GM18858 (cell line): Measurements from ENCODE around the gene KIF13A.
"Not testable (repeated sequence)": the region's sequence is repeated elsewhere in the genome, so short reads cannot be mapped to it uniquely, and the experiment has no call there.

Experiments
- ATAC-seq: cut with Tn5 transposase; IDR thresholded peaks from one replicate; pipeline ENCODE4 v1.9.1; 2021; ENCODE audit not compliant: unreplicated experiment

KIF13A gene

GRCh38 chr6:17987447-17987696 lies at the start of gene KIF13A:
TSS of gene KIF13A (minus strand) at chr6:17987635. CDS start at chr6:17987463, 172 bp downstream.
- peak; percentile 22 for ATAC-seq

DNA sequence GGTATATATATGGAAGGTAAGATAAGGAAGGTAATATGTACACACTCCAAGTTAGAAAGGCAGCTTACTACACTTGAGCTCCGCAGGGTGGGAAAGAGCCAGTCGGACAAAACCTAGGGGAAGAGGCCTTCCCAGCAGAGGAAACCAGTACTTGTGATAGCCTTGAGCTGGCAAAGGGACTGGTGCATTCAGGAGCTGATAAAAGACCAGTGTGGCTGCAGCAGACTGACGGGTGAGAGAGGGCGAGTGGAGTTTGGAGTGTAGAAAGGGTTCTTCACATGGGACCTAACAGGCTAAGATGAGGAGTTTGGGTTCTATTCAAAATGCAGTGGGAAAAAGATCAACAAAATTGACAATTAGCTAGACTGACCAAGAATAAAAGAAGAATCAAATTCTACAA lies 49.3 kb upstream of the KIF13A start:
- ATAC-seq = no peak

GRCh38 chr6:18035330-18035854 lies 48.0 kb upstream of the KIF13A start:
- no peak for ATAC-seq

GRCh38 chr6:18034798-18035202 lies 47.4 kb upstream of the KIF13A start:
- no peak for ATAC-seq

- ATAC-seq = no peak
Observed at GRCh38 chr6:18031680-18032256, 44.3 kb upstream of the KIF13A start.

DNA sequence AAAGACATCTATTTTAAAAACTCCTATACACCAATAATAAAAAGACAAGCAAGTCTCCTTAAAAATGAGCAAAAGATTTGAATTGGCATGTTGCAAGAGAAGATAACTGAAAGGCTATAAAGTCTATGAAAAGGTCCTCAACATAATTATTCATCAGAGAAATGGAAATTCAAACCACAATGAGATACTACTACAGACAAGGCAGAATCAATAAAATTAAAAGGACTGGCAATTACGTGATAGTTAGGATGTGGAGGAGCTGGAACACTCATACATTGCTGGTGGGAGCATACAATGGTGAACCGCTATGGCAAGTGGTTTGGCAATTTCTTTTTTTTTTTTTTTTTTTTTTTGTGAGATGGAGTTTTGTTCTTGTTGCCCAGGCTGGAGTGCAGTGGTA lies 43.8 kb upstream of the KIF13A start:
- ATAC-seq = no peak

- ATAC-seq = no peak
Observed at GRCh38 chr6:18028332-18028731, 40.9 kb upstream of the KIF13A start.

GRCh38 chr6:18025596-18025995 lies 38.2 kb upstream of the KIF13A start:
- no peak for ATAC-seq

DNA sequence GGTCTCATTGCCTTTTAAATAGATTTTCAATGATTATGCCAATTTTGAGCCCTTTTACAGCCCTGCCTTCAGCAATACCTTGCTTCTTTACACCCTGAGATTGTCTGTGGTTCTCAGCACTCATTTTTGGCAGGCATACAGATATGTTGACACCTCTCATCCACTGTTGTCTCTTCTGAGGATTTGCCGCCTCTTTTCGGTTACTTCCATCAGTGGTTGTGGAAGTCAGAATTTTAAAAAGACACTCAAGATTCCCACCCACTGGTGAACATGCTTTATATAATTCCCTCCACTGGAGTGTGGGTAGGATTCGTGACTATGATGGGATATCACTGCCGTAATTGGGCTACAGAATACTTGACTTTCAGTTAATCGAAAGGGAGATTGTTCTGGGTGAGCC lies 37.4 kb upstream of the KIF13A start:
- ATAC-seq = no peak

DNA sequence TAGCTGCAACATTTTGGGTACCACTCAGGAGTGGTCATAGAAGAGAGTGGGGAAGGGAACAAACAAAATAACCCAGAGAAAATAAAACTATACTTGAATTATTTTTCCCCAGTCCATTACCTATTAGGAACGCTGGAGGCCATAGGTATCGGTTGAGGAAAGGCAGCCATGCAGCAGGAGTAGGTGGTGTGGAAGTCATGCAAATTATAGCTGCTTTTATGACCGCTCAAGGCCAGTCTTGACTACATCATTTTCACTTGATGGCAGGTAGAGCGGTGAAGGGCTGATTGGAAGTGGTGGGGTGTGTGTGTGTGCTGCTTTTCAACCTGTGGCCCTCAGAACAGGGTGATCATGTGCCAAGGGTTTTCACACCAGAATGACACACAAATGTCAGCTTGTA lies 36.5 kb upstream of the KIF13A start:
- no peak for ATAC-seq

- no peak for ATAC-seq
Observed at GRCh38 chr6:18022398-18023231, 35.2 kb upstream of the KIF13A start.

- no peak for ATAC-seq
Observed at GRCh38 chr6:18021166-18021850, 33.9 kb upstream of the KIF13A start.

- ATAC-seq = not testable (repeated sequence)
Observed at GRCh38 chr6:18020545-18020944, 33.1 kb upstream of the KIF13A start.

- ATAC-seq = no peak
Observed at GRCh38 chr6:18019539-18020534, 32.4 kb upstream of the KIF13A start.

DNA sequence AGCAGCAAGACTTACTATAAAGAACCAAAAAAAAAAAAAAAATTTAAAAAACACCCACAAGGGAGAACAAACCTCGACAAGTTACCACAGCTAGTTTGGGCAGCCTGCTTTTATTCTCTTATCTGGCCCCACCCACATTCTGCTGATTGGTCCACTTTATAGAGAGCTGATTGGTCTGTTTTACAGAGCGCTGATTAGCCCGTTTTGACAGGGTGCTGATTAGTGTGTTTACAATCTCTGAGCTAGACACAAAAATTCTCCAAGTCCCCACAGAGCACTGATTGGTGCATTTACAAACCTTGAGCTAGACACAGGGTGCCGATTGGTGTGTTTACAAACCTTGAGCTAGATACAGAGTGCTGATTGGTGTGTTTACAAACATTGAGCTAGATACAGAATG lies 31.7 kb upstream of the KIF13A start:
- ATAC-seq = not testable (repeated sequence)

GRCh38 chr6:18016698-18017097 lies 29.3 kb upstream of the KIF13A start:
- ATAC-seq = no peak

- no peak for ATAC-seq
Observed at GRCh38 chr6:18016133-18016532, 28.7 kb upstream of the KIF13A start.

DNA sequence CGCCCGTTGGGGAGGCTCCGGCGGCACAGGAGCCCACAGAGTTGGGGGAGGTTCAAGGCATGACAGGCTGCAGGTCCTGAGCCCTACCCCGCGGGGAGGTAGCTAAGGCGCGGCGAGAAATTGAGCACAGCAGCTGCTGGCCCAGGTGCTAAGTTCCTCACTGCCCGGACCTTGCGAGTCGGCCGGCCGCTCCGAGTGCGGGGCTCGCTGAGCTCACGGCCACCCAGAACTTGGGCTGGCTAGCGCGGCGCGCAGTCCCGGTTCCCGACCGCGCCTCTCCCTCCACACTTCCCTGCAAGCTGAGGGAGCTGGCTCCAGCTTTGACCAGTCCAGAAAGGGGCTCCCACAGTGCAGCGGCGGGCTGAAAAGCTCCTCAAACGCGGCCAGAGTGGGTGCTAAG lies 23.9 kb upstream of the KIF13A start:
- ATAC-seq = no peak

DNA sequence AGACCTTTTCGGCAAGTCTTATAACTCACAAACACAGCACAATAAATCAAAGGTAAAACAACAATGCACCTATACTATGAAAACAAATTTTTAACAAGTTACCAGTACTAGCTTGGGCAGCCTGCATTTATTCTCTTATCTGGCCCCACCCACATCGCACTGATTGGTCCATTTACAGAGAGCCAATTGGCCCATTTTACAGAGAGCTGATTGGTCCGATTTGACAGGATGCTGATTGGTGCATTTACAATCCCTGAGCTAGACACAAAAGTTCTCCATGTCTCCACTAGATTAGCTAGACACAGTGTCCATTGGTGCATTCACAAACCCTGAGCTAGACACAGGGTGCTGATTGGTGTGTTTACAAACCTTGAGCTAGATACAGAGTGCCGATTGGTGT lies 23.1 kb upstream of the KIF13A start:
- ATAC-seq = not testable (repeated sequence)

DNA sequence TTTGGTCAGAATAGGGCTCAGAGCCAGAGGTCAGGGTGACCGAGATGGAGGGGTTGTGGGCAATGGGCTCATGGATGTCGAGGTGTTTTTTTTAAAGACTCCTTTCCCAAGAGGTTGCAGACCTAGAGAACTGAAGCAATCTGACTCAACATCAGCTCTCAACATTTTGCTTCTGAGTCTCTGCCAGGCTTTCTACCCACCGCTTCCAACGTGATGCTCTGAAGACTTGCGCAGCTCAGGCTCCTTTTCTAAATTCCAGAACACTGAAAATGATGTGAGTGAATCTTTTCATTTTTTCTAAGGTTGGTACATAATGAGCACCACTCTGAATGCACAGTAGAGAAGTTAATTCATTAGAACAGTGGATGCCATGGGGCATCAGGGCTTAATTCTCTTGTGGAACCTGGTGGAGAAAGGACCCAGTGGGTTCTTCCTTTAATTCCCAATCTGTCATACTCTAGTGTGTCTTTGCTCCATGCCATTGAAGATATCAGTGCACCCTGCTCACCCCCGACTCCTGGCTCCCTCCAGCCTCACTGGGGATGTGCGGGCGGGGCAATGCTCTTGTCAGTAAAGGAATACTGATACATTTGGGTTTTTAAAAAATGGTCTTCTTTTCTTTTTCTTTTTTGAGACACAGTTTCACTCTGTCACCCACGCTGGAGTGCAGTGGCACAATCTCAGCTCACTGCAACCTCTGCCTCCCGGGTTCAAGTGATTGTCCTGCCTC lies 17.0 kb upstream of the KIF13A start:
- ATAC-seq = no peak
